CD4-positive, alpha-beta T cell (primary cell): ENCODE measurements around the gene BRMS1. TPM values are rescaled to one million over a fixed set of nuclear protein-coding genes. Genes with fewer than 3 reads are reported as not detected.

Experiments
- ATAC-seq: fragments of 200-7000 bp; cut with Tn5 transposase; one replicate; pipeline ENCODE4 v1.10.0; 2022; ENCODE audit warnings: mild to moderate bottlenecking; ENCODE audit not compliant: poor library complexity
- CTCF ChIA-PET: fragments of 350-600 bp; sonication (Branson Sonifier 250); formaldehyde crosslinking; loops from one replicate; lab custom pipeline; 2021; ENCODE audit warnings: antibody characterized with exemption, inconsistent platforms; lab: Charles Lee
- POLR2A ChIA-PET: fragments of 350-600 bp; sonication (Branson Sonifier 250); formaldehyde crosslinking; loops from one replicate; lab custom pipeline; 2021; ENCODE audit warnings: antibody characterized with exemption, inconsistent platforms; lab: Charles Lee
- DNase-seq, 14 experiments: peaks; one replicate each; pipeline ENCODE4 v3.0.0-alpha.2; 2013 to 2020; ENCODE audit warnings: mixed read lengths in 2 of 14
- H3K27ac ChIP-seq, 2 donors: one replicate each; pipeline versions ENCODE4 v1.5.1 to v1.7.0; 2013; ENCODE audit warnings: low read length in 2 of 2, low read depth in 1 of 2, mild to moderate bottlenecking in 1 of 2
- H3K27me3 ChIP-seq, 2 experiments: 1 replicate in 1 of 2; 2 replicates in 1 of 2; pipeline versions ENCODE4 v1.6.1 to v1.7.0; 2013; ENCODE audit warnings: low read length in 2 of 2, control low read depth in 1 of 2, mild to moderate bottlenecking in 1 of 2, moderate library complexity in 1 of 2; ENCODE audit not compliant: insufficient read depth in 2 of 2, control insufficient read depth in 1 of 2
- H3K36me3 ChIP-seq: one replicate; pipeline ENCODE4 v1.6.1; 2013; ENCODE audit warnings: low read length, control low read depth; ENCODE audit not compliant: insufficient read depth
- H3K4me1 ChIP-seq: one replicate; pipeline ENCODE4 v1.6.1; 2013; ENCODE audit warnings: low read length, control low read depth; ENCODE audit not compliant: insufficient read depth
- H3K4me3 ChIP-seq: one replicate; pipeline ENCODE4 v1.5.1; 2013; ENCODE audit warnings: mild to moderate bottlenecking, low read length, moderate library complexity
- H3K9me3 ChIP-seq, 2 experiments: 1 replicate in 1 of 2; 2 replicates in 1 of 2; pipeline versions ENCODE4 v1.6.1 to v1.7.0; 2013; ENCODE audit warnings: low read length in 2 of 2, mild to moderate bottlenecking in 2 of 2, control low read depth in 1 of 2, moderate library complexity in 1 of 2; ENCODE audit not compliant: control insufficient read depth in 1 of 2, insufficient read depth in 1 of 2
- H3K27ac Mint-ChIP-seq: one replicate; pipeline ENCODE4 v1.8.0; 2020; ENCODE audit warnings: mixed read lengths
- H3K27me3 Mint-ChIP-seq: one replicate; pipeline ENCODE4 v1.8.0; 2021; ENCODE audit warnings: mixed read lengths
- H3K36me3 Mint-ChIP-seq: one replicate; pipeline ENCODE4 v1.8.0; 2021; ENCODE audit warnings: low read depth, mixed read lengths
- H3K4me1 Mint-ChIP-seq: one replicate; pipeline ENCODE4 v1.8.0; 2021; ENCODE audit warnings: low read depth, mixed read lengths
- H3K4me3 Mint-ChIP-seq: one replicate; pipeline ENCODE4 v1.8.0; 2020; ENCODE audit warnings: mild to moderate bottlenecking, mixed read lengths
- H3K9me3 Mint-ChIP-seq: one replicate; pipeline ENCODE4 v1.8.0; 2020; ENCODE audit warnings: mixed read lengths
- CTCF ChIP-seq: fragments of 200-600 bp; IDR thresholded peaks from one replicate; pipeline ENCODE4 v1.8.0; 2022; ENCODE audit warnings: antibody characterized with exemption, mild to moderate bottlenecking
- intact Hi-C, 2 experiments: fragments of 100-400 bp; cut with DNase I in 1 of 2; cut with micrococcal nuclease in 1 of 2; formaldehyde crosslinking; loops; one replicate each; pipeline versions ENCODE4 v1.15.1 to v1.9.0; 2023 to 2025; cut with DNase I, micrococcal nuclease
- total RNA-seq, 174 experiments: library from RNA in 2 of 174; stranded (reverse) in 2 of 174; gene quantifications; one replicate each; pipeline ENCODE4 v1.2.3 and lab custom pipeline; 2021 to 2026

The BRMS1 gene
- total RNA-seq, 2 experiments from 2014 or later = 52.7 to 58.4 TPM

- Histone ChIP-seq H3K27me3 (peaks cover 18 to 23% of the 10 kb centered on the region in 2 experiments), H3K27ac (no peak overlapping the region), H3K36me3 (no peaks in the 10 kb centered on the region), H3K4me1 (peaks cover 28% of the 10 kb centered on the region), H3K4me3 (no peak overlapping the region), H3K9me3 (peaks cover 0 to 9% of the 10 kb centered on the region in 2 experiments)
- Mint-ChIP-seq H3K4me3 (no peak overlapping the region), H3K4me1 (peaks cover 21% of the 10 kb centered on the region), H3K27ac (no peak overlapping the region), H3K27me3 (peaks cover 24% of the 10 kb centered on the region), H3K36me3 (no peaks in the 10 kb centered on the region), H3K9me3 (no peaks in the 10 kb centered on the region)
- no peak for TF ChIP-seq CTCF
- ATAC-seq = no peak
- intact Hi-C loops = no loop called here
- no peak for DNase-seq
- ChIA-PET CTCF (no interaction called here), POLR2A (no interaction called here)
Measured at GRCh38 chr11:66293777-66294625, 50.9 kb downstream of the BRMS1 start.

GRCh38 chr11:66293352-66293751 lies 51.6 kb downstream of the BRMS1 start:
- Mint-ChIP-seq H3K27ac (no peak overlapping the region), H3K36me3 (no peaks in the 10 kb centered on the region), H3K9me3 (no peaks in the 10 kb centered on the region), H3K4me1 (peaks cover 23% of the 10 kb centered on the region), H3K27me3 (peaks cover 24% of the 10 kb centered on the region), H3K4me3 (peak overlapping the region; percentile 49)
- DNase-seq (no peak), ATAC-seq (no peak)
- Histone ChIP-seq H3K36me3 (no peaks in the 10 kb centered on the region), H3K4me1 (peaks cover 32% of the 10 kb centered on the region), H3K27me3 (peaks cover 18 to 23% of the 10 kb centered on the region in 2 experiments), H3K4me3 (no peak overlapping the region), H3K27ac (no peak overlapping the region), H3K9me3 (peaks cover 0 to 9% of the 10 kb centered on the region in 2 experiments)
- intact Hi-C loops = no loop called here
- CTCF ChIA-PET = no interaction called here
- POLR2A ChIA-PET = no interaction called here
- no peak for TF ChIP-seq CTCF

- no peak for TF ChIP-seq CTCF
- no peak overlapping the region for H3K27ac Mint-ChIP-seq
Measured at GRCh38 chr11:66292543-66293332, 52.2 kb downstream of the BRMS1 start.

More at GRCh38 chr11:66292543-66293332, 52.2 kb downstream of the BRMS1 start:
- DNase-seq = peak in 1 of 14 experiments; percentile 41
- peaks cover 24% of the 10 kb centered on the region for H3K27me3 Mint-ChIP-seq
- no peaks in the 10 kb centered on the region for H3K36me3 Mint-ChIP-seq
- Histone ChIP-seq H3K36me3 (no peaks in the 10 kb centered on the region), H3K4me1 (peaks cover 38% of the 10 kb centered on the region), H3K4me3 (no peak overlapping the region), H3K9me3 (peaks cover 0 to 9% of the 10 kb centered on the region in 2 experiments), H3K27ac (no peak overlapping the region), H3K27me3 (peaks cover 18 to 23% of the 10 kb centered on the region in 2 experiments)
- H3K4me1 Mint-ChIP-seq = peaks cover 23% of the 10 kb centered on the region
- no peak for ATAC-seq
- ChIA-PET POLR2A (no interaction called here), CTCF (no interaction called here)
- intact Hi-C loops = no loop called here
- peak overlapping the region; percentile 49 for H3K4me3 Mint-ChIP-seq
- H3K9me3 Mint-ChIP-seq = no peaks in the 10 kb centered on the region
